NB4 (cell line): ENCODE measurements around the gene LRCOL1.

Experiments used
- DNase-seq: peaks from one replicate; pipeline ENCODE4 v3.0.0; 2010; ENCODE audit warnings: low read depth
- H3K4me3 ChIP-seq: one replicate; pipeline ENCODE4 v1.5.1; 2011; ENCODE audit warnings: mild to moderate bottlenecking, low read depth, low read length, moderate library complexity
- CTCF ChIP-seq: IDR thresholded peaks from one replicate; pipeline ENCODE4 v1.5.1; 2012; ENCODE audit warnings: low read depth, low read length
- MAX ChIP-seq: IDR thresholded peaks from 2 replicates; pipeline ENCODE4 v1.6.1; 2011; ENCODE audit warnings: low read depth, low read length
- MYC ChIP-seq: IDR thresholded peaks from 2 replicates; pipeline ENCODE4 v1.6.1; 2011; ENCODE audit warnings: low read depth, low read length
- POLR2A ChIP-seq: IDR thresholded peaks from 2 replicates; pipeline ENCODE4 v1.6.1; 2011; ENCODE audit warnings: mild to moderate bottlenecking; ENCODE audit not compliant: insufficient read length; ENCODE audit errors: extremely low read depth

The LRCOL1 gene

GRCh38 chr12:132624186-132624855, 13.9 kb upstream of the LRCOL1 start:
- no peak for DNase-seq
- TF ChIP-seq POLR2A = no peak
- TF ChIP-seq MYC = no peak
- no peak for TF ChIP-seq CTCF
- TF ChIP-seq MAX = no peak
- H3K4me3 ChIP-seq = no peak overlapping the region

GRCh38 chr12:132623072-132623869, 12.9 kb upstream of the LRCOL1 start:
- TF ChIP-seq POLR2A (no peak), MYC (no peak), MAX (no peak), CTCF (no peak)
- no peak overlapping the region for H3K4me3 ChIP-seq
- no peak for DNase-seq

GRCh38 chr12:132622437-132623071, 12.2 kb upstream of the LRCOL1 start:
- no peak overlapping the region for H3K4me3 ChIP-seq
- TF ChIP-seq POLR2A (peak; percentile 8), CTCF (no peak)
- DNase-seq = peak; percentile 47

- DNase-seq = no peak
- TF ChIP-seq POLR2A = peak; percentile 4
- TF ChIP-seq MAX = no peak
- no peak for TF ChIP-seq CTCF
- no peak for TF ChIP-seq MYC
- no peak overlapping the region for H3K4me3 ChIP-seq
These were observed 11.5 kb upstream of the LRCOL1 start for GRCh38 chr12:132621657-132622435.

GRCh38 chr12:132620899-132621656, 10.7 kb upstream of the LRCOL1 start:
- no peak for TF ChIP-seq POLR2A
- no peak overlapping the region for H3K4me3 ChIP-seq
- no peak for DNase-seq
